HepG2 (cell line): ENCODE measurements around the gene RFXANK.

ENCODE experiments used
- FOXO1 ChIP-seq: sonication (generic); formaldehyde crosslinking; IDR thresholded peaks from 2 replicates; pipeline ENCODE4 v1.4.0; 2020; ENCODE audit warnings: missing genetic modification reagents
- KAT2B ChIP-seq: fragments of 150-350 bp; IDR thresholded peaks from 2 replicates; pipeline ENCODE4 v1.6.1; 2014; ENCODE audit warnings: low read depth, low read length, borderline replicate concordance
- RARG ChIP-seq: sonication (generic); formaldehyde crosslinking; IDR thresholded peaks from 2 replicates; pipeline ENCODE4 v1.4.0; 2020; ENCODE audit warnings: low read depth, mild to moderate bottlenecking, missing genetic modification reagents

- TF ChIP-seq RARG (CRISPR knock-in tag), result no peak
- no peak for TF ChIP-seq KAT2B
- TF ChIP-seq FOXO1 (CRISPR knock-in tag), result no peak
Observed at GRCh38 chr19:19205416-19206410, 13.7 kb downstream of the RFXANK start.
